K562 (cell line): ENCODE results near the gene POLD3. TPM values are rescaled to one million over a fixed set of nuclear protein-coding genes. Genes with fewer than 3 reads are reported as not detected.
A peak's percentile ranks its signal among the peaks of the same experiment; 100 is the strongest.

Source experiments
- ATAC-seq: fragments of 200-7000 bp; cut with Tn5 transposase; 3 replicates; pipeline ENCODE4 v1.9.1; 2020; ENCODE audit warnings: moderate library complexity
- BruUV-seq: library from RNA; stranded (reverse); fragments of 400-500 nt; replicated peaks from 2 replicates; lab custom pipeline; 2021; lab: Mats Ljungman, UMichigan
- CTCF ChIA-PET: fragments of 300-600 bp; formaldehyde crosslinking; extraction: SDS; loops from one replicate; lab custom pipeline; 2021; ENCODE audit warnings: low intra/inter-chr PET ratio; lab: Yijun Ruan, JAX
- POLR2A ChIA-PET: fragments of 300-600, 350-650 bp; sonication (Branson Sonifier 250); formaldehyde crosslinking; extraction: SDS; loops from one replicate; lab custom pipeline; 2021; ENCODE audit warnings: antibody characterized with exemption, inconsistent platforms; lab: Yijun Ruan, JAX
- DNase-seq, 4 experiments: peaks; one replicate each; pipeline versions ENCODE4 v3.0.0 to v3.0.0-alpha.2; 2011 to 2018; ENCODE audit warnings: low spot score in 3 of 4, mixed read lengths in 3 of 4; ENCODE audit errors: extremely low read depth in 1 of 4
- FAIRE-seq: peaks from 2 replicates; lab custom pipeline; 2011; peaks lifted over from hg19 to GRCh38; lab: Jason Lieb, UNC
- H2AFZ ChIP-seq: 2 replicates; pipeline ENCODE4 v1.6.0; 2011; ENCODE audit warnings: low read depth, low read length, control low read depth, inconsistent platforms
- H3K27ac ChIP-seq: fragments of 200-600 bp; 3 replicates; pipeline ENCODE4 v1.8.0; 2011; ENCODE audit warnings: low read depth, mild to moderate bottlenecking, control low read depth, inconsistent platforms, low read length, moderate library complexity, mixed read lengths; ENCODE audit errors: extremely low read depth
- H3K27me3 ChIP-seq, 2 experiments: fragments of 300-600 bp in 1 of 2; 2 replicates in 1 of 2; 3 replicates in 1 of 2; pipeline versions ENCODE4 v1.6.0 to v1.8.0; 2011; ENCODE audit warnings: inconsistent platforms in 2 of 2, low read length in 2 of 2, mild to moderate bottlenecking in 1 of 2, mixed read lengths in 1 of 2, moderate library complexity in 1 of 2; ENCODE audit not compliant: control insufficient read depth in 2 of 2, insufficient read depth in 2 of 2
- H3K36me3 ChIP-seq: fragments of 300-600 bp; 3 replicates; pipeline ENCODE4 v1.8.0; 2011; ENCODE audit warnings: mild to moderate bottlenecking, low read length, inconsistent platforms; ENCODE audit not compliant: control insufficient read depth, insufficient read depth
- H3K4me1 ChIP-seq, 2 experiments: fragments of 200-600 bp in 1 of 2; replicated peaks in 1 of 2; 2 replicates in 1 of 2; 3 replicates in 1 of 2; pipeline versions ENCODE4 v1.5.1 to v1.8.0; 2011; ENCODE audit warnings: inconsistent platforms in 2 of 2, low read length in 2 of 2, mild to moderate bottlenecking in 1 of 2, mixed read lengths in 1 of 2, moderate library complexity in 1 of 2; ENCODE audit not compliant: control insufficient read depth in 2 of 2, insufficient read depth in 2 of 2
- H3K4me2 ChIP-seq: 2 replicates; pipeline ENCODE4 v1.6.1; 2011; ENCODE audit warnings: low read length, control low read depth, inconsistent platforms, mixed read lengths; ENCODE audit not compliant: insufficient read depth
- H3K4me3 ChIP-seq: fragments of 200-600 bp; sonication (generic), shearing (Covaris generic); 2 replicates; pipeline ENCODE4 v1.5.1; 2016; ENCODE audit warnings: control low read depth, inconsistent platforms
- H3K79me2 ChIP-seq: fragments of 200-600 bp; 3 replicates; pipeline ENCODE4 v1.8.0; 2011; ENCODE audit warnings: low read length, inconsistent platforms; ENCODE audit not compliant: control insufficient read depth, insufficient read depth
- H3K9ac ChIP-seq, 2 experiments: 2 replicates each; pipeline versions ENCODE4 v1.6.0 to v1.6.1; 2011; ENCODE audit warnings: low read depth in 2 of 2, low read length in 2 of 2, control low read depth in 1 of 2, inconsistent platforms in 1 of 2, mild to moderate bottlenecking in 1 of 2, mixed read lengths in 1 of 2; ENCODE audit not compliant: insufficient read depth in 1 of 2
- H3K9me1 ChIP-seq: one replicate; pipeline ENCODE4 v1.6.0; 2011; ENCODE audit warnings: inconsistent platforms, mild to moderate bottlenecking, low read length, moderate library complexity; ENCODE audit not compliant: control insufficient read depth, insufficient read depth
- H3K9me3 ChIP-seq: replicated peaks from 2 replicates; pipeline ENCODE4 v1.5.1; 2011; ENCODE audit warnings: low read depth, low read length, inconsistent platforms; ENCODE audit not compliant: control insufficient read depth, insufficient read depth
- H4K20me1 ChIP-seq: replicated peaks from 2 replicates; pipeline ENCODE4 v1.6.1; 2011; ENCODE audit warnings: low read length, inconsistent platforms, mixed read lengths; ENCODE audit not compliant: control insufficient read depth, insufficient read depth
- ARNT ChIP-seq, 2 experiments: fragments of 450-650 bp; IDR thresholded peaks; 2 replicates each; pipeline ENCODE4 v1.6.1; 2016; ENCODE audit warnings: mild to moderate bottlenecking in 1 of 2
- EP300 ChIP-seq: IDR thresholded peaks from 2 replicates; pipeline ENCODE4 v1.6.1; 2012; ENCODE audit warnings: low read length, improper control_type of control experiment
- FOXP1 ChIP-seq: sonication (generic); formaldehyde crosslinking; IDR thresholded peaks from 2 replicates; pipeline ENCODE4 v1.8.0; 2022; ENCODE audit warnings: mild to moderate bottlenecking, missing genetic modification reagents
- HNRNPL ChIP-seq: fragments of 200-400 bp; formaldehyde crosslinking; IDR thresholded peaks from 2 replicates; pipeline ENCODE4 v1.6.1; 2017; ENCODE audit warnings: low read depth, mild to moderate bottlenecking, low read length
- IRF1 ChIP-seq: sonication (generic); formaldehyde crosslinking; IDR thresholded peaks from 2 replicates; pipeline ENCODE4 v1.8.0; 2022; ENCODE audit warnings: missing genetic modification reagents, mild to moderate bottlenecking, borderline replicate concordance
- JUND ChIP-seq, 2 experiments: IDR thresholded peaks; 2 replicates in 1 of 2; 3 replicates in 1 of 2; pipeline ENCODE4 v1.6.1; 2011; ENCODE audit warnings: borderline replicate concordance in 2 of 2, low read depth in 2 of 2, low read length in 2 of 2, improper control_type of control experiment in 1 of 2, missing biosample characterization in 1 of 2, missing genetic modification characterization in 1 of 2, missing genetic modification reagents in 1 of 2
- MAFF ChIP-seq: IDR thresholded peaks from 2 replicates; pipeline ENCODE4 v1.6.1; 2012; ENCODE audit warnings: low read length, improper control_type of control experiment
- NCOA1 ChIP-seq: fragments of 450-650 bp; IDR thresholded peaks from 2 replicates; pipeline ENCODE4 v1.6.1; 2016; ENCODE audit warnings: low read depth
- NFE2 ChIP-seq: IDR thresholded peaks from 2 replicates; pipeline ENCODE4 v1.6.1; 2014; ENCODE audit warnings: antibody characterized with exemption, low read depth
- NFIC ChIP-seq: fragments of 450-650 bp; IDR thresholded peaks from 2 replicates; pipeline ENCODE4 v1.6.1; 2017; ENCODE audit warnings: mild to moderate bottlenecking, inconsistent platforms
- PKNOX1 ChIP-seq: fragments of 450-650 bp; IDR thresholded peaks from 2 replicates; pipeline ENCODE4 v1.6.1; 2016
- PTTG1 ChIP-seq: fragments of 450-650 bp; IDR thresholded peaks from 2 replicates; pipeline ENCODE4 v1.6.1; 2016; ENCODE audit warnings: low read depth, mild to moderate bottlenecking, missing genetic modification characterization, missing compliant biosample characterization
- RAD21 ChIP-seq, 2 experiments: fragments of 250-450 bp in 1 of 2; fragments of 450-650 bp in 1 of 2; sonication (Bioruptor Pico) in 1 of 2; formaldehyde crosslinking in 1 of 2; IDR thresholded peaks in 1 of 2; conservative IDR thresholded peaks in 1 of 2; 2 replicates each; pipeline versions ENCODE4 v1.4.0 to v1.8.0; 2020 to 2022; ENCODE audit warnings: mild to moderate bottlenecking in 2 of 2, moderate library complexity in 1 of 2
- SMARCA5 ChIP-seq: fragments of 450-650 bp; IDR thresholded peaks from 2 replicates; pipeline ENCODE4 v1.6.1; 2016
- SPI1 ChIP-seq: IDR thresholded peaks from 2 replicates; pipeline ENCODE4 v1.6.1; 2011; ENCODE audit warnings: low read depth, low read length, control low read depth, borderline replicate concordance
- TBL1XR1 ChIP-seq, 2 experiments: IDR thresholded peaks; 2 replicates each; pipeline ENCODE4 v1.6.1; 2012; ENCODE audit warnings: improper control_type of control experiment in 2 of 2, low read length in 2 of 2, mild to moderate bottlenecking in 1 of 2
- USF1 ChIP-seq: sonication (generic); formaldehyde crosslinking; IDR thresholded peaks from 2 replicates; pipeline ENCODE4 v1.9.0; 2022; ENCODE audit warnings: mild to moderate bottlenecking, missing genetic modification reagents
- ZZZ3 ChIP-seq: fragments of 450-650 bp; IDR thresholded peaks from 2 replicates; pipeline ENCODE4 v1.6.1; 2016; ENCODE audit warnings: antibody characterized with exemption, mild to moderate bottlenecking, moderate library complexity
- WGBS: fragments of 100-300 bp; shearing (Covaris generic); methylation state at CpG from one replicate; pipeline ENCODE4 v1.1.6; 2016; ENCODE audit warnings: low coverage, mixed read lengths; ENCODE audit not compliant: insufficient coverage; ENCODE audit errors: missing lambda C conversion rate; 5-methylcytosine and 5-hydroxymethylcytosine counted together
- in situ Hi-C: fragments of 300-500 bp; cut with MboI; formaldehyde crosslinking; loops from 4 replicates; pipeline ENCODE4 v1.15.0; 2018; ENCODE audit warnings: inconsistent platforms, mixed read lengths
- intact Hi-C: fragments of 100-400 bp; cut with micrococcal nuclease; formaldehyde crosslinking; loops from 2 replicates; pipeline ENCODE4 v1.14.2; 2022
- polyA plus RNA-seq, 8 experiments: library from polyadenylated mRNA; depleted of rRNA in 4 of 8; stranded (reverse) in 5 of 8; unstranded in 3 of 8; fragments of >200 nt; fragmentation: Nextera tagmentation in 2 of 8; fragmentation: Illumina TruSeq in 1 of 8; extraction: Ambion mirVana in 2 of 8; extraction: Trizol in 1 of 8; gene quantifications; 2 replicates each; pipeline versions ENCODE4 v1.2.1 to v1.2.3, GENCODE V29; 2011 to 2014; ENCODE audit warnings: inconsistent platforms in 1 of 8, missing spikeins in 1 of 8
- total RNA-seq, 7 experiments: library from RNA; depleted of rRNA in 6 of 7; stranded (reverse); fragments of >200 nt in 6 of 7; fragmentation: Illumina TruSeq in 2 of 7; extraction: Trizol in 2 of 7; gene quantifications; 2 replicates each; pipeline versions ENCODE4 v1.2.1 to v1.2.3, GENCODE V29; 2011 to 2021; ENCODE audit warnings: low replicate concordance in 1 of 7
- TF ChIP-seq, protein P1 (sequence below), 3 experiments: IDR thresholded peaks in 2 of 3; conservative IDR thresholded peaks in 1 of 3; 2 replicates each; pipeline ENCODE4 v1.5.1; 2011 to 2012; ENCODE audit warnings: low read length in 3 of 3, mild to moderate bottlenecking in 3 of 3, control low read depth in 2 of 3, improper control_type of control experiment in 1 of 3, inconsistent platforms in 1 of 3, low read depth in 1 of 3, mixed read lengths in 1 of 3, moderate library complexity in 1 of 3; ENCODE audit not compliant: insufficient read depth in 2 of 3

POLD3 gene
- total and polyA plus RNA-seq, 9 of the 15 experiments (the other 6 are each of a cell fraction or from before 2014, with no cell fraction given) = 10.6 to 40.1 (median 24.6) TPM

DNA sequence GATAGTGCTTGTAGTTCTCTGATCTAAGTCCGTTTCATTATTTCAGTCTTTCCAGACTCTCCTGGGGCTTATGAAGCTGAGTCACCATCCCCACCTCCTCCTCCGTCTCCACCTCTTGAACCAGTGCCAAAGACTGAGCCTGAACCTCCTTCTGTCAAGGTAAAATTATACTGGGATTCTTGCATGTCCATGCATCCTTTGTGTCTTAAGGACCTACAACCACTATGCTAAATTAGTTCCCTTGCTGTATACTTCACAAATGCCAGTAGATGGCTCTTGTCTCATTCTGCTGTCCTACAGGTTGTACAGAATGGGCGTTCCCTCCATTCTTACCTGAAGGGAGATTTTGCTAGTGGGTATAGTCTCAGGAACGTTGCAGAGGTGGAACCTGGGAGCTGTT is 42.2 kb downstream of the POLD3 start:
- no peaks in the 10 kb centered on the region for H3K9me3 ChIP-seq
- H3K4me1 ChIP-seq = peaks cover 0 to 13% of the 10 kb centered on the region in 2 experiments; a peak in 4 of 5 replicates
- no peak overlapping the region for H3K4me3 ChIP-seq
- no peaks in the 10 kb centered on the region for H3K9me1 ChIP-seq
- ChIA-PET POLR2A (interaction anchor here (0.7 to 1.3 kb wide), 3 partner anchors 12 to 479 kb away, joined by 3 to 4 read pairs (median 3); no protein-coding TSS in a partner anchor), CTCF (interaction anchor here (0.6 to 1.2 kb wide), 2 partner anchors 105 to 242 kb away, joined by 4 read pairs; no protein-coding TSS in a partner anchor)
- BruUV-seq = no TSS peak
- no peak overlapping the region for H3K4me2 ChIP-seq
- no peak overlapping the region for H3K27ac ChIP-seq
- H4K20me1 ChIP-seq = no peaks in the 10 kb centered on the region
- H2AFZ ChIP-seq = no peak overlapping the region
- peaks cover 58% of the 10 kb centered on the region for H3K36me3 ChIP-seq
- H3K9ac ChIP-seq = no peak overlapping the region
- in situ Hi-C loops (loop anchor here (5.0 kb wide), 1 partner anchor 53 kb away; no protein-coding TSS in a partner anchor), intact Hi-C loops (loop anchor here (2.0 to 5.0 kb wide), 2 partner anchors 68 to 92 kb away; no protein-coding TSS in a partner anchor)
- no peaks in the 10 kb centered on the region for H3K79me2 ChIP-seq
- FAIRE-seq (peak; percentile 75), DNase-seq (peak; percentile 32 to 68 (median 50)), ATAC-seq (peak; percentile 93)
- H3K27me3 ChIP-seq = no peaks in the 10 kb centered on the region
- WGBS = 20% methylated on average over 4 of the region's 4 CpGs
- no peak for TF ChIP-seq EP300
- TF ChIP-seq NCOA1 = no peak
- TF ChIP-seq ARNT (IDR thresholded peaks at IDR 0.05) = no peak
- no peak for TF ChIP-seq HNRNPL
- TF ChIP-seq, protein P1, sequence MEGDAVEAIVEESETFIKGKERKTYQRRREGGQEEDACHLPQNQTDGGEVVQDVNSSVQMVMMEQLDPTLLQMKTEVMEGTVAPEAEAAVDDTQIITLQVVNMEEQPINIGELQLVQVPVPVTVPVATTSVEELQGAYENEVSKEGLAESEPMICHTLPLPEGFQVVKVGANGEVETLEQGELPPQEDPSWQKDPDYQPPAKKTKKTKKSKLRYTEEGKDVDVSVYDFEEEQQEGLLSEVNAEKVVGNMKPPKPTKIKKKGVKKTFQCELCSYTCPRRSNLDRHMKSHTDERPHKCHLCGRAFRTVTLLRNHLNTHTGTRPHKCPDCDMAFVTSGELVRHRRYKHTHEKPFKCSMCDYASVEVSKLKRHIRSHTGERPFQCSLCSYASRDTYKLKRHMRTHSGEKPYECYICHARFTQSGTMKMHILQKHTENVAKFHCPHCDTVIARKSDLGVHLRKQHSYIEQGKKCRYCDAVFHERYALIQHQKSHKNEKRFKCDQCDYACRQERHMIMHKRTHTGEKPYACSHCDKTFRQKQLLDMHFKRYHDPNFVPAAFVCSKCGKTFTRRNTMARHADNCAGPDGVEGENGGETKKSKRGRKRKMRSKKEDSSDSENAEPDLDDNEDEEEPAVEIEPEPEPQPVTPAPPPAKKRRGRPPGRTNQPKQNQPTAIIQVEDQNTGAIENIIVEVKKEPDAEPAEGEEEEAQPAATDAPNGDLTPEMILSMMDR (IDR thresholded peaks at IDR 0.05 in 2 of 3, conservative IDR thresholded peaks at IDR 0.05 in 1 of 3; ENCODE audit: insufficient read depth in 2 of 3, low read depth in 1 of 3, low read length in 3 of 3) = peak; percentile 53 to 68 (median 62)
- TF ChIP-seq ZZZ3 = no peak
- no peak for TF ChIP-seq PKNOX1
- peak; percentile 83 for TF ChIP-seq NFIC
- TF ChIP-seq PTTG1 = no peak
- TF ChIP-seq JUND (IDR thresholded peaks at IDR 0.05; ENCODE audit: borderline replicate concordance, low read depth, low read length) = peak; percentile 57; the same call in 1 of the 2 replicates
- peak; percentile 33; the same call in 1 of the 3 replicates for TF ChIP-seq JUND (tag; IDR thresholded peaks at IDR 0.05; ENCODE audit: borderline replicate concordance, low read depth, low read length)
- no peak for TF ChIP-seq SMARCA5
- peak; percentile 58; the same call in 1 of the 2 replicates for TF ChIP-seq NFE2
- TF ChIP-seq RAD21 (CRISPR knock-in tag; conservative IDR thresholded peaks at IDR 0.05 in 1 of 2, IDR thresholded peaks at IDR 0.05 in 1 of 2) = peak in 1 of 2 experiments; percentile 67; a peak in 3 of 4 replicates
- TF ChIP-seq SPI1 = no peak
- TF ChIP-seq IRF1 (CRISPR knock-in tag) = no peak
- TF ChIP-seq USF1 (CRISPR knock-in tag) = no peak
- TF ChIP-seq TBL1XR1 (IDR thresholded peaks at IDR 0.05; ENCODE audit: low read length in 2 of 2) = no peak
- TF ChIP-seq MAFF = 0 out of 2 replicates have a peak, but pooled peaks have one; percentile 18
- no peak for TF ChIP-seq FOXP1 (CRISPR knock-in tag)
